Measurements from ENCODE around the gene UNC93B1. TPM values are rescaled to one million over a fixed set of nuclear protein-coding genes. Genes with fewer than 3 reads are reported as not detected.

The UNC93B1 gene
- polyA plus RNA-seq, 1 experiment, result 11.3 TPM

DNA sequence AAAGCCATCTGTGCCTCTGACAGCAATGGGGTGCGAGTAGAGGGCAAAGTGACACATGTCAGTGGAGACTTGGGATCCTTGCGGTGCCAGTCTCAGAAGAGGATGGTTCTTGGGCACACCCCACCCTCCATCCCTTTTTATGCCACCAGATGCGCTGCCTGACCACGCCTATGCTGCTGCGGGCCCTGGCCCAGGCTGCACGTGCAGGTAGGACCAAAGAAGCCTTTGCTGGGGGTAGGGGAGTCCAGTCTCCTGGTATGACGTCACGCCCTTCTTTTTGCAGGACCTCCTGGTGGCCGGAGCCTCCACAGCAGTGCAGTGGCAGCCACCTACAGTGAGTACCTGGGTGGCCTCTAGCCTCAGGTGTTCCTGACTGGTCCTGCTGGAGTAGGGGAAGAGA, 28.1 kb upstream of the UNC93B1 start:
- no peak overlapping the region for H3K4me3 ChIP-seq (ENCODE audit: low read depth, low read length)
- no peak for DNase-seq (ENCODE audit: low read depth, low spot score)
- no peaks in the 10 kb centered on the region for H3K27me3 ChIP-seq (ENCODE audit: control insufficient read depth, insufficient read depth, low read length)
- POLR2A ChIA-PET, result no interaction called here
- H3K27ac ChIP-seq (ENCODE audit: low read depth, low read length), result no peak overlapping the region
- peaks cover 8% of the 10 kb centered on the region for H3K9me3 ChIP-seq (ENCODE audit: control insufficient read depth, insufficient read depth, low read length)
- no peak for TF ChIP-seq CTCF (IDR thresholded peaks at IDR 0.05; ENCODE audit: low read depth, low read length)
- CTCF ChIA-PET, result no interaction called here

DNA sequence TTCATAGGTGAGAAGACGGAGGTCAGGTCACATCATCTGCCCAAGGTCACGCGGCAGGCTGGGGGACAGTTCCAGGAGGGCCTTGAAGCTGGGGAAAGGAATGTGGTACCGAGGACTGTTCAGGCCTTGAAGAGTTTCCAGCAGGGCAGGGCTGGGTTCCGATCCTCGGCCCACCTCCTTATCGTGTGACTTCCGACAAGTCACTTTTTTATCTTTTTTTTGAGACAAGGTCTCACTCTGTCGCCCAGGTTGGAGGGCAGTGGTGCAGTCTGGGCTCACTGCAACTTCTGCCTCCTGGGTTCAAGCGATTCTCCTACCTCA, 27.2 kb upstream of the UNC93B1 start:
- no peak for DNase-seq (ENCODE audit: low read depth, low spot score)

GRCh38 chr11:68030318-68031143, 26.6 kb upstream of the UNC93B1 start, which contains the start of gene NDUFS8:
Gene NDUFS8 (plus strand): TSS chr11:68030681. CDS start chr11:68032152, 1,471 bp downstream.
- H3K4me3 ChIP-seq (ENCODE audit: low read depth, low read length), result peak within 1 kb of the TSS; percentile 94
- H3K27me3 ChIP-seq (ENCODE audit: control insufficient read depth, insufficient read depth, low read length), result no peaks in the 10 kb centered on the region
- ChIA-PET POLR2A (interaction anchor here (0.7 to 1.0 kb wide), 3 partner anchors 8 to 289 kb away, joined by 3 to 9 read pairs (median 3); no protein-coding TSS in a partner anchor), CTCF (no interaction called here)
- peak within 1 kb of the TSS; percentile 93 for H3K27ac ChIP-seq (ENCODE audit: low read depth, low read length)
- peaks cover 8% of the 10 kb centered on the region for H3K9me3 ChIP-seq (ENCODE audit: control insufficient read depth, insufficient read depth, low read length)
- DNase-seq (ENCODE audit: low read depth, low spot score), result peak; percentile 97
- no peak for TF ChIP-seq CTCF (IDR thresholded peaks at IDR 0.05; ENCODE audit: low read depth, low read length)

More for the DNA sequence above, 27.2 kb upstream of the UNC93B1 start:
- Histone ChIP-seq H3K27ac (ENCODE audit: low read depth, low read length) (peak overlapping the region; percentile 39), H3K9me3 (ENCODE audit: control insufficient read depth, insufficient read depth, low read length) (peaks cover 8% of the 10 kb centered on the region), H3K27me3 (ENCODE audit: control insufficient read depth, insufficient read depth, low read length) (no peaks in the 10 kb centered on the region), H3K4me3 (ENCODE audit: low read depth, low read length) (peak overlapping the region; percentile 94)
- no peak for TF ChIP-seq CTCF (IDR thresholded peaks at IDR 0.05; ENCODE audit: low read depth, low read length)
- CTCF ChIA-PET, result no interaction called here
- POLR2A ChIA-PET, result no interaction called here

DNA sequence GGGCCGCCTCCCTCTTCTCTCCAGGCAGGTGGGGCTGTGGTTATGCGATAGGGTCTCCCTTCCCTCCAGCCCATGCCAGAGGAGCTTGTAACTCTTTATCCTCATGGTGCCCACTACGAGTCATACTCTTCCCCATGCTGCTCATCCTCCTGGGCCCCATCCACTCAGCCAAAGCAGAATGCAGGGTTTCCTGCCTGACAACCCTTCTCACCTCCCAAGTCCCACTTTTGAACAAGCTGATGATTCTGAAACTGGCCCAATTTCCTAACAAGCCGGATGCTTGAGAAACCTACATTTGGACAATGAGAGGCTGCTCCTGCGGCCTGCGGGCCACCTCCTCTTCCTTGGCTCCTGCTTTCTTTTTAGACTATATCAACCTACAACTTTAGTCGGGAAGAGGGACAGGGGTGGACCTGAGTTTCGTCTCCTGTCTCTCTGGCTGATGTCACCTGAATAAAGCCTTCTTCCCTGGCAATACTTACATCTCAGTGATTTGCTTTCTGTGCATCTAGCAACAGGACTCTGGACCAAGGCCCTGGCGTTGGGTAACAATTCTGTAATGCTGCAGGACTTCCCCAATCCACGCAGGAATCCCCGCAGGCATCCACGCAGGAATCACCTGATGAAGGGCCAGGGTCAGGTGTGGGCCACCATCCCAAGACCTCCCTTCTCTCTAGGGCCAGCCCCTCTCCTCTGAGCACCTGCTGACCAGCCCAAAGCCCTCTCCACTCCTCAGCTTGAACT, 25.1 kb upstream of the UNC93B1 start:
- CTCF ChIA-PET, result interaction anchor here (0.5 kb wide), 1 partner anchor 181 kb away, joined by 4 read pairs; no protein-coding TSS in a partner anchor
- no peak for DNase-seq (ENCODE audit: low read depth, low spot score)
- POLR2A ChIA-PET, result interaction anchor here (1.0 kb wide), 1 partner anchor 19 kb away, joined by 3 read pairs; the partner anchor contains the start of gene ALDH3B1
- no peak for TF ChIP-seq CTCF (IDR thresholded peaks at IDR 0.05; ENCODE audit: low read depth, low read length)
- no peaks in the 10 kb centered on the region for H3K27me3 ChIP-seq (ENCODE audit: control insufficient read depth, insufficient read depth, low read length)
- H3K4me3 ChIP-seq (ENCODE audit: low read depth, low read length), result no peak overlapping the region
- peaks cover 8% of the 10 kb centered on the region for H3K9me3 ChIP-seq (ENCODE audit: control insufficient read depth, insufficient read depth, low read length)
- peak overlapping the region; percentile 93 for H3K27ac ChIP-seq (ENCODE audit: low read depth, low read length)

DNA sequence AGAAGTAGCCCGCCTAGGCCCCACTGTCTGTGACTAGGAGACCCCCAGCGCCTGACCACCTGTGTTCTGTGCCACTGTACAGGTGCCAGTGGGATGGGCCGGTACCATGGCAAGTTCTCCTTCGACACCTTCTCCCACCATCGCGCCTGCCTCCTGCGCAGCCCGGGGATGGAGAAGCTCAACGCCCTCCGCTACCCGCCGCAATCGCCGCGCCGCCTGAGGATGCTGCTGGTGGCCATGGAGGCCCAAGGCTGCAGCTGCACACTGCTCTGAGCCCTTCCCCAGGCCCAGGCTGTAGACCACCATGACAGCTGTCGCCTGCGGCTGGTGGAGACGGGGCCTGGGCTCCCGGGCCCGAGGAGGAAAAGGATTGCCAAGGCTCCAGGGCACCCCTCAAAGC, 23.8 kb upstream of the UNC93B1 start:
- Histone ChIP-seq H3K4me3 (ENCODE audit: low read depth, low read length) (no peak overlapping the region), H3K9me3 (ENCODE audit: control insufficient read depth, insufficient read depth, low read length) (peaks cover 8% of the 10 kb centered on the region), H3K27me3 (ENCODE audit: control insufficient read depth, insufficient read depth, low read length) (no peaks in the 10 kb centered on the region), H3K27ac (ENCODE audit: low read depth, low read length) (peak overlapping the region; percentile 93)
- TF ChIP-seq CTCF (IDR thresholded peaks at IDR 0.05; ENCODE audit: low read depth, low read length), result no peak
- ChIA-PET POLR2A (no interaction called here), CTCF (no interaction called here)
- no peak for DNase-seq (ENCODE audit: low read depth, low spot score)

Data from AG04450 (cell line).